Smooth muscle cell (in vitro differentiated cells): Measurements from ENCODE around the gene UBE2F. TPM values are rescaled to one million over a fixed set of nuclear protein-coding genes. Genes with fewer than 3 reads are reported as not detected.
A peak's percentile ranks its signal among the peaks of the same experiment; 100 is the strongest.

Source experiments
- DNase-seq: peaks from one replicate; lab custom pipeline; 2025; ENCODE audit not compliant: unreplicated experiment; lab: John Stamatoyannopoulos, UW
- H2AFZ ChIP-seq: fragments of 200-600 bp; sonication (generic); 2 replicates; pipeline ENCODE4 v1.6.0; 2016; ENCODE audit warnings: antibody characterized with exemption, low read depth, mild to moderate bottlenecking
- H3F3A ChIP-seq: fragments of 200-600 bp; sonication (generic); 2 replicates; pipeline ENCODE4 v1.6.0; 2017; ENCODE audit warnings: antibody characterized with exemption, low read depth
- H3K27ac ChIP-seq: fragments of 200-600 bp; sonication (generic); 2 replicates; pipeline ENCODE4 v1.5.1; 2016; ENCODE audit warnings: low read depth, mild to moderate bottlenecking
- H3K27me3 ChIP-seq: fragments of 200-600 bp; sonication (generic); 2 replicates; pipeline ENCODE4 v1.6.1; 2016; ENCODE audit warnings: low read depth, mild to moderate bottlenecking
- H3K36me3 ChIP-seq: fragments of 200-600 bp; sonication (generic); 2 replicates; pipeline ENCODE4 v1.5.1; 2016; ENCODE audit warnings: low read depth
- H3K4me1 ChIP-seq: fragments of 200-600 bp; sonication (generic); 2 replicates; pipeline ENCODE4 v1.5.1; 2016; ENCODE audit warnings: low read depth
- H3K4me2 ChIP-seq: fragments of 200-600 bp; sonication (generic); 2 replicates; pipeline ENCODE4 v1.6.0; 2016; ENCODE audit warnings: mild to moderate bottlenecking
- H3K4me3 ChIP-seq: fragments of 200-600 bp; sonication (generic); 2 replicates; pipeline ENCODE4 v1.5.1; 2016; ENCODE audit warnings: mild to moderate bottlenecking
- H3K79me2 ChIP-seq: fragments of 200-600 bp; sonication (generic); 2 replicates; pipeline ENCODE4 v1.6.0; 2016; ENCODE audit warnings: low read depth, mild to moderate bottlenecking
- H3K9ac ChIP-seq: fragments of 200-600 bp; sonication (generic); 2 replicates; pipeline ENCODE4 v1.6.0; 2016; ENCODE audit warnings: low read depth
- H3K9me3 ChIP-seq: fragments of 200-600 bp; sonication (generic); replicated peaks from 2 replicates; pipeline ENCODE4 v1.5.1; 2016; ENCODE audit warnings: low read depth
- H4K20me1 ChIP-seq: fragments of 200-600 bp; sonication (generic); 2 replicates; pipeline ENCODE4 v1.6.0; 2016; ENCODE audit warnings: low read depth
- CTCF ChIP-seq: fragments of 200-600 bp; sonication (generic); IDR thresholded peaks from 2 replicates; pipeline ENCODE4 v1.5.1; 2017; ENCODE audit warnings: borderline replicate concordance, mild to moderate bottlenecking, antibody characterized with exemption; ENCODE audit not compliant: insufficient read depth, poor library complexity, severe bottlenecking
- WGBS: methylation state at CpG from one replicate; pipeline ENCODE4 v1.1.7; 2016; ENCODE audit warnings: low lambda C conversion rate; 5-methylcytosine and 5-hydroxymethylcytosine counted together
- polyA plus RNA-seq: library from polyadenylated mRNA; unstranded; fragments of >200 nt; fragmentation: Nextera tagmentation; extraction: Ambion mirVana; gene quantifications from 2 replicates; pipeline ENCODE4 v1.2.1, GENCODE V29; 2016
- total RNA-seq: library from RNA; depleted of rRNA; stranded (reverse); fragments of >200 nt; gene quantifications from 2 replicates; pipeline ENCODE4 v1.2.3, GENCODE V29; 2014

The UBE2F gene
- total and polyA plus RNA-seq, 2 experiments from 2014 or later = 52.5 to 94.8 TPM

GRCh38 chr2:238009563-238009962, 42.7 kb downstream of the UBE2F start:
- Histone ChIP-seq H4K20me1 (peaks cover 100% of the 10 kb centered on the region), H3K9ac (no peak overlapping the region), H3K79me2 (peaks cover 7% of the 10 kb centered on the region)

GRCh38 chr2:238010572-238010971, 43.8 kb downstream of the UBE2F start:
- H3K79me2 ChIP-seq = peaks cover 6% of the 10 kb centered on the region
- 94% methylated on average over 1 of the region's 1 CpG for WGBS

More at GRCh38 chr2:238009563-238009962, 42.7 kb downstream of the UBE2F start:
- Histone ChIP-seq H3K4me1 (no peaks in the 10 kb centered on the region), H3K27me3 (no peaks in the 10 kb centered on the region), H3K36me3 (no peaks in the 10 kb centered on the region), H3K4me2 (no peak overlapping the region), H3K4me3 (no peak overlapping the region), H2AFZ (no peak overlapping the region), H3K27ac (no peak overlapping the region), H3K9me3 (no peaks in the 10 kb centered on the region), H3F3A (no peaks in the 10 kb centered on the region)
- no peak for TF ChIP-seq CTCF
- DNase-seq = no peak
- 77% methylated on average over 2 of the region's 2 CpGs for WGBS

GRCh38 chr2:238013806-238014205, 47.0 kb downstream of the UBE2F start:
- no peak overlapping the region for H3K4me2 ChIP-seq
- H4K20me1 ChIP-seq = peaks cover 96% of the 10 kb centered on the region
- no peak overlapping the region for H2AFZ ChIP-seq
- H3K36me3 ChIP-seq = no peaks in the 10 kb centered on the region
- no peaks in the 10 kb centered on the region for H3K27me3 ChIP-seq
- WGBS = 99% methylated on average over 7 of the region's 7 CpGs
- TF ChIP-seq CTCF = no peak
- H3K4me1 ChIP-seq = no peaks in the 10 kb centered on the region
- DNase-seq = no peak
- H3K9me3 ChIP-seq = no peaks in the 10 kb centered on the region
- no peak overlapping the region for H3K4me3 ChIP-seq
- H3K27ac ChIP-seq = no peak overlapping the region
- H3F3A ChIP-seq = no peaks in the 10 kb centered on the region
- no peak overlapping the region for H3K9ac ChIP-seq
- H3K79me2 ChIP-seq = no peaks in the 10 kb centered on the region

More at GRCh38 chr2:238010572-238010971, 43.8 kb downstream of the UBE2F start:
- H2AFZ ChIP-seq = no peak overlapping the region
- no peak for TF ChIP-seq CTCF
- H3K27me3 ChIP-seq = no peaks in the 10 kb centered on the region
- H3K4me3 ChIP-seq = no peak overlapping the region
- no peak overlapping the region for H3K9ac ChIP-seq
- no peak overlapping the region for H3K4me2 ChIP-seq
- no peaks in the 10 kb centered on the region for H3K9me3 ChIP-seq
- no peak for DNase-seq
- H3K27ac ChIP-seq = no peak overlapping the region
- no peaks in the 10 kb centered on the region for H3F3A ChIP-seq
- H3K4me1 ChIP-seq = no peaks in the 10 kb centered on the region
- H3K36me3 ChIP-seq = no peaks in the 10 kb centered on the region
- peaks cover 100% of the 10 kb centered on the region for H4K20me1 ChIP-seq

GRCh38 chr2:238015705-238016104, 48.9 kb downstream of the UBE2F start:
- no peaks in the 10 kb centered on the region for H3K27me3 ChIP-seq
- WGBS = 96% methylated on average over 4 of the region's 4 CpGs
- no peaks in the 10 kb centered on the region for H3F3A ChIP-seq
- no peak overlapping the region for H3K27ac ChIP-seq
- H3K9me3 ChIP-seq = no peaks in the 10 kb centered on the region
- no peaks in the 10 kb centered on the region for H3K4me1 ChIP-seq
- H3K36me3 ChIP-seq = no peaks in the 10 kb centered on the region
- DNase-seq = no peak
- H4K20me1 ChIP-seq = peaks cover 87% of the 10 kb centered on the region
- TF ChIP-seq CTCF = peak; percentile 18
- H3K79me2 ChIP-seq = no peaks in the 10 kb centered on the region
- no peak overlapping the region for H2AFZ ChIP-seq
- H3K4me2 ChIP-seq = no peak overlapping the region
- H3K9ac ChIP-seq = no peak overlapping the region
- no peak overlapping the region for H3K4me3 ChIP-seq
